DND-41 (cell line): ENCODE results near the gene C12orf57.
A peak's percentile ranks its signal among the peaks of the same experiment; 100 is the strongest.

Experiments used
- ATAC-seq: fragments of 200-7000 bp; cut with Tn5 transposase; 3 replicates; pipeline ENCODE4 v1.9.1; 2021; ENCODE audit warnings: low read depth; ENCODE audit not compliant: insufficient read depth
- DNase-seq: peaks from one replicate; pipeline ENCODE4 v3.0.0-alpha.2; 2020
- H2AFZ ChIP-seq: 2 replicates; pipeline ENCODE4 v1.6.0; 2012; ENCODE audit warnings: low read depth, low read length
- H3K27ac ChIP-seq: 2 replicates; pipeline ENCODE4 v1.5.1; 2012; ENCODE audit warnings: low read length, inconsistent platforms
- H3K27me3 ChIP-seq: fragments of 200-600 bp; sonication (generic); 2 replicates; pipeline ENCODE4 v1.6.0; 2012; ENCODE audit warnings: low read length, mild to moderate bottlenecking, inconsistent platforms; ENCODE audit not compliant: insufficient read depth, poor library complexity
- H3K36me3 ChIP-seq: 2 replicates; pipeline ENCODE4 v1.5.1; 2012; ENCODE audit warnings: low read length, inconsistent platforms; ENCODE audit not compliant: insufficient read depth
- H3K4me1 ChIP-seq: 2 replicates; pipeline ENCODE4 v1.5.1; 2012; ENCODE audit warnings: mild to moderate bottlenecking, low read length; ENCODE audit not compliant: insufficient read depth
- H3K4me2 ChIP-seq: 2 replicates; pipeline ENCODE4 v1.6.0; 2012; ENCODE audit warnings: mild to moderate bottlenecking, moderate library complexity, low read length, inconsistent platforms; ENCODE audit not compliant: insufficient read depth
- H3K4me3 ChIP-seq, 2 experiments: fragments of 200-600 bp in 1 of 2; shearing (Covaris generic) in 1 of 2; 2 replicates each; pipeline ENCODE4 v1.5.1; 2012 to 2016; ENCODE audit warnings: inconsistent platforms in 2 of 2, low read length in 2 of 2, mild to moderate bottlenecking in 2 of 2, low read depth in 1 of 2, moderate library complexity in 1 of 2
- H3K79me2 ChIP-seq: 2 replicates; pipeline ENCODE4 v1.6.0; 2012; ENCODE audit warnings: low read length, inconsistent platforms; ENCODE audit not compliant: insufficient read depth
- H3K9ac ChIP-seq: 2 replicates; pipeline ENCODE4 v1.6.0; 2012; ENCODE audit warnings: low read depth, mild to moderate bottlenecking, inconsistent platforms, low read length, moderate library complexity
- H3K9me3 ChIP-seq: 2 replicates; pipeline ENCODE4 v1.5.1; 2012; ENCODE audit warnings: low read length, moderate library complexity, mild to moderate bottlenecking, inconsistent platforms; ENCODE audit not compliant: insufficient read depth, severe bottlenecking
- H4K20me1 ChIP-seq: 2 replicates; pipeline ENCODE4 v1.6.0; 2012; ENCODE audit warnings: low read length; ENCODE audit not compliant: insufficient read depth
- CTCF ChIP-seq: IDR thresholded peaks from 2 replicates; pipeline ENCODE4 v1.5.1; 2012; ENCODE audit warnings: borderline replicate concordance, low read length, moderate library complexity, mild to moderate bottlenecking; ENCODE audit not compliant: poor library complexity, severe bottlenecking; ENCODE audit errors: extremely low read depth
- EZH2 ChIP-seq: IDR thresholded peaks from 3 replicates; pipeline ENCODE4 v1.6.1; 2012; ENCODE audit warnings: borderline replicate concordance, low read depth, mild to moderate bottlenecking, moderate library complexity, low read length, inconsistent platforms; ENCODE audit not compliant: severe bottlenecking

C12orf57 gene

GRCh38 chr12:6965714-6966113 lies 21.9 kb downstream of the C12orf57 start:
- H3K4me2 ChIP-seq = no peak overlapping the region

GRCh38 chr12:6966351-6966750 lies 22.5 kb downstream of the C12orf57 start:
- Histone ChIP-seq H2AFZ (no peak overlapping the region), H3K9me3 (no peaks in the 10 kb centered on the region), H3K36me3 (peaks cover 55% of the 10 kb centered on the region), H3K9ac (no peak overlapping the region), H3K4me2 (no peak overlapping the region), H3K27ac (no peak overlapping the region), H4K20me1 (peaks cover 4% of the 10 kb centered on the region; the same call in 1 of the 2 replicates), H3K27me3 (no peaks in the 10 kb centered on the region), H3K79me2 (peaks cover 36% of the 10 kb centered on the region), H3K4me1 (peaks cover 23% of the 10 kb centered on the region), H3K4me3 (no peak overlapping the region)
- no peak for DNase-seq
- ATAC-seq = no peak
- TF ChIP-seq EZH2 (no peak), CTCF (no peak)

More at GRCh38 chr12:6965714-6966113, 21.9 kb downstream of the C12orf57 start:
- no peak for DNase-seq
- 0 out of 2 replicates have a peak overlapping the region, but pooled peaks have one; percentile 1 for H3K27ac ChIP-seq
- H4K20me1 ChIP-seq = peaks cover 4% of the 10 kb centered on the region; the same call in 1 of the 2 replicates
- H3K9ac ChIP-seq = 0 out of 2 replicates have a peak overlapping the region, but pooled peaks have one; percentile 19
- H3K4me3 ChIP-seq = no peak overlapping the region
- H3K27me3 ChIP-seq = no peaks in the 10 kb centered on the region
- H3K4me1 ChIP-seq = peaks cover 23% of the 10 kb centered on the region
- H3K79me2 ChIP-seq = peaks cover 29% of the 10 kb centered on the region
- H3K9me3 ChIP-seq = no peaks in the 10 kb centered on the region
- TF ChIP-seq CTCF = no peak
- TF ChIP-seq EZH2 = no peak
- no peak overlapping the region for H2AFZ ChIP-seq
- H3K36me3 ChIP-seq = peaks cover 55% of the 10 kb centered on the region
- no peak for ATAC-seq

GRCh38 chr12:6967651-6968100 lies 23.9 kb downstream of the C12orf57 start:
- Histone ChIP-seq H3K27ac (no peak overlapping the region), H2AFZ (no peak overlapping the region), H3K9ac (no peak overlapping the region), H3K9me3 (no peaks in the 10 kb centered on the region), H3K79me2 (peaks cover 49% of the 10 kb centered on the region), H3K27me3 (no peaks in the 10 kb centered on the region), H3K4me3 (no peak overlapping the region), H3K4me2 (no peak overlapping the region), H3K36me3 (peaks cover 55% of the 10 kb centered on the region), H3K4me1 (peaks cover 36% of the 10 kb centered on the region), H4K20me1 (peaks cover 4% of the 10 kb centered on the region; the same call in 1 of the 2 replicates)
- DNase-seq (no peak), ATAC-seq (no peak)
- TF ChIP-seq CTCF (no peak), EZH2 (no peak)
